HCT116 (cell line): ENCODE data around the gene AUTS2.

Source experiments
- CEBPB ChIP-seq: IDR thresholded peaks from 2 replicates; pipeline ENCODE4 v1.6.1; 2012; ENCODE audit warnings: low read depth
- EGR1 ChIP-seq: IDR thresholded peaks from 2 replicates; pipeline ENCODE4 v1.6.1; 2012; ENCODE audit warnings: low read depth
- EZH2phosphoT487 ChIP-seq: fragments of 200-600 bp; IDR thresholded peaks from 2 replicates; pipeline ENCODE4 v1.6.1; 2018; ENCODE audit warnings: antibody characterized with exemption, borderline replicate concordance
- JUND ChIP-seq: IDR thresholded peaks from 2 replicates; pipeline ENCODE4 v1.6.1; 2012
- POLR2A ChIP-seq: IDR thresholded peaks from 2 replicates; pipeline ENCODE4 v1.7.0; 2011; ENCODE audit warnings: borderline replicate concordance; ENCODE audit not compliant: insufficient read depth, insufficient read length; ENCODE audit errors: extremely low read depth
- POLR2AphosphoS5 ChIP-seq: IDR thresholded peaks from 2 replicates; pipeline ENCODE4 v1.6.1; 2011; ENCODE audit warnings: mild to moderate bottlenecking, low read depth, low read length, moderate library complexity
- SP1 ChIP-seq: IDR thresholded peaks from 2 replicates; pipeline ENCODE4 v1.6.1; 2012; ENCODE audit warnings: low read depth
- SRF ChIP-seq: IDR thresholded peaks from 2 replicates; pipeline ENCODE4 v1.6.1; 2012; ENCODE audit warnings: low read depth
- TCF7L2 ChIP-seq: IDR thresholded peaks from 2 replicates; pipeline ENCODE4 v1.7.0; 2011; ENCODE audit warnings: borderline replicate concordance, inconsistent platforms; ENCODE audit not compliant: insufficient read depth, insufficient read length; ENCODE audit errors: extremely low read depth
- TF ChIP-seq, protein P1 (sequence below), 3 experiments: fragments of 200-600 bp in 1 of 3; sonication (generic) in 1 of 3; IDR thresholded peaks in 2 of 3; conservative IDR thresholded peaks in 1 of 3; 2 replicates each; pipeline ENCODE4 v1.5.1; 2012 to 2017; ENCODE audit warnings: low read depth in 2 of 3, low read length in 2 of 3, antibody characterized with exemption in 1 of 3, borderline replicate concordance in 1 of 3, control low read depth in 1 of 3, mild to moderate bottlenecking in 1 of 3, mixed read lengths in 1 of 3, mixed run types in 1 of 3, moderate library complexity in 1 of 3; ENCODE audit not compliant: insufficient read depth in 1 of 3
- TF ChIP-seq, protein P2 (sequence below): IDR thresholded peaks from 2 replicates; pipeline ENCODE4 v1.6.1; 2012
- TF ChIP-seq, protein P3 (sequence below): IDR thresholded peaks from 2 replicates; pipeline ENCODE4 v1.6.1; 2012

DNA sequence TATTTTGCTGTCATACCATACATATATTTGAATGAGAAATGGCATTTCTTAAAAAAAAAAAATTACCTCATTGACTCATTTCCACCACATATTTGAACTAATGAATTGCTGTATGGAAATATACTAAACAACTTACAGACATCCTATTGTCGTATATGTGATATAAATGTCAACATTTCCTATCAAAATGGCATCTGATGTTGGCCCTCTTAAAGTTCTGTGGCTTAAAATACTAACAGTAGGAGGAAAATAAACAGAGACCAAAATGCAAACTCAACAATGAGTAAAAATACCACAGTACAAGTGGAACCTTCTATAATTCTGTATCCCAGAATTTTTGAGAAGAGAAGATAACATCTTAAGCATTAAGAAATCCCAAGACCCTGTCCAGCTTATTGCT lies 1128.0 kb downstream of the AUTS2 start:
- TF ChIP-seq POLR2A (no peak), EZH2phosphoT487 (no peak), SP1 (no peak), POLR2AphosphoS5 (no peak), EGR1 (no peak), CEBPB (no peak), JUND (no peak), TCF7L2 (no peak), SRF (no peak)
- TF ChIP-seq, protein P1, sequence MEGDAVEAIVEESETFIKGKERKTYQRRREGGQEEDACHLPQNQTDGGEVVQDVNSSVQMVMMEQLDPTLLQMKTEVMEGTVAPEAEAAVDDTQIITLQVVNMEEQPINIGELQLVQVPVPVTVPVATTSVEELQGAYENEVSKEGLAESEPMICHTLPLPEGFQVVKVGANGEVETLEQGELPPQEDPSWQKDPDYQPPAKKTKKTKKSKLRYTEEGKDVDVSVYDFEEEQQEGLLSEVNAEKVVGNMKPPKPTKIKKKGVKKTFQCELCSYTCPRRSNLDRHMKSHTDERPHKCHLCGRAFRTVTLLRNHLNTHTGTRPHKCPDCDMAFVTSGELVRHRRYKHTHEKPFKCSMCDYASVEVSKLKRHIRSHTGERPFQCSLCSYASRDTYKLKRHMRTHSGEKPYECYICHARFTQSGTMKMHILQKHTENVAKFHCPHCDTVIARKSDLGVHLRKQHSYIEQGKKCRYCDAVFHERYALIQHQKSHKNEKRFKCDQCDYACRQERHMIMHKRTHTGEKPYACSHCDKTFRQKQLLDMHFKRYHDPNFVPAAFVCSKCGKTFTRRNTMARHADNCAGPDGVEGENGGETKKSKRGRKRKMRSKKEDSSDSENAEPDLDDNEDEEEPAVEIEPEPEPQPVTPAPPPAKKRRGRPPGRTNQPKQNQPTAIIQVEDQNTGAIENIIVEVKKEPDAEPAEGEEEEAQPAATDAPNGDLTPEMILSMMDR (IDR thresholded peaks at IDR 0.05 in 2 of 3, conservative IDR thresholded peaks at IDR 0.05 in 1 of 3; ENCODE audit: borderline replicate concordance in 1 of 3, insufficient read depth in 1 of 3, low read depth in 2 of 3, low read length in 2 of 3): no peak
- TF ChIP-seq, protein P2, sequence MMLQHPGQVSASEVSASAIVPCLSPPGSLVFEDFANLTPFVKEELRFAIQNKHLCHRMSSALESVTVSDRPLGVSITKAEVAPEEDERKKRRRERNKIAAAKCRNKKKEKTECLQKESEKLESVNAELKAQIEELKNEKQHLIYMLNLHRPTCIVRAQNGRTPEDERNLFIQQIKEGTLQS: no peak
- TF ChIP-seq, protein P3, sequence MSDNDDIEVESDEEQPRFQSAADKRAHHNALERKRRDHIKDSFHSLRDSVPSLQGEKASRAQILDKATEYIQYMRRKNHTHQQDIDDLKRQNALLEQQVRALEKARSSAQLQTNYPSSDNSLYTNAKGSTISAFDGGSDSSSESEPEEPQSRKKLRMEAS: no peak
